ENCODE measurements around the gene TPRG1L. TPM values are rescaled to one million over a fixed set of nuclear protein-coding genes. Genes with fewer than 3 reads are reported as not detected.

TPRG1L gene
- total RNA-seq, 1 experiment from 2014 or later = 21.9 TPM

GRCh38 chr1:3609769-3610526 is 14.9 kb upstream of the TPRG1L start:
- H3K36me3 Mint-ChIP-seq (ENCODE audit: insufficient read depth, unreplicated experiment) = no peaks in the 10 kb centered on the region

GRCh38 chr1:3610527-3611169 is 14.2 kb upstream of the TPRG1L start:
- DNase-seq (ENCODE audit: unreplicated experiment) = no peak
- ChIA-PET POLR2A (no interaction called here), CTCF (no interaction called here)
- H3K4me1 Mint-ChIP-seq (ENCODE audit: insufficient read depth, unreplicated experiment) = peaks cover 11% of the 10 kb centered on the region
- no peaks in the 10 kb centered on the region for H3K27me3 Mint-ChIP-seq (ENCODE audit: insufficient read depth, unreplicated experiment)
- no TSS peak for BruUV-seq (replicated peaks)
- no peak overlapping the region for H3K4me3 Mint-ChIP-seq (ENCODE audit: unreplicated experiment)
- H3K27ac Mint-ChIP-seq (ENCODE audit: low read depth, unreplicated experiment) = no peak overlapping the region
- no peaks in the 10 kb centered on the region for H3K36me3 Mint-ChIP-seq (ENCODE audit: insufficient read depth, unreplicated experiment)
- no peak for TF ChIP-seq CTCF (IDR thresholded peaks at IDR 0.05; ENCODE audit: unreplicated experiment)
- intact Hi-C loops (cut with micrococcal nuclease) = no loop called here
- H3K9me3 Mint-ChIP-seq (ENCODE audit: unreplicated experiment) = no peaks in the 10 kb centered on the region

More at GRCh38 chr1:3609769-3610526, 14.9 kb upstream of the TPRG1L start:
- POLR2A ChIA-PET = no interaction called here
- DNase-seq (ENCODE audit: unreplicated experiment) = no peak
- BruUV-seq (replicated peaks) = no TSS peak
- no peaks in the 10 kb centered on the region for H3K9me3 Mint-ChIP-seq (ENCODE audit: unreplicated experiment)
- peaks cover 11% of the 10 kb centered on the region for H3K4me1 Mint-ChIP-seq (ENCODE audit: insufficient read depth, unreplicated experiment)
- intact Hi-C loops (cut with micrococcal nuclease) = no loop called here
- CTCF ChIA-PET = interaction anchor here (0.8 kb wide), 1 partner anchor 115 kb away, joined by 5 read pairs; no protein-coding TSS in a partner anchor
- H3K27me3 Mint-ChIP-seq (ENCODE audit: insufficient read depth, unreplicated experiment) = no peaks in the 10 kb centered on the region
- H3K4me3 Mint-ChIP-seq (ENCODE audit: unreplicated experiment) = no peak overlapping the region
- no peak for TF ChIP-seq CTCF (IDR thresholded peaks at IDR 0.05; ENCODE audit: unreplicated experiment)
- H3K27ac Mint-ChIP-seq (ENCODE audit: low read depth, unreplicated experiment) = no peak overlapping the region

- ChIA-PET POLR2A (no interaction called here), CTCF (interaction anchor here (0.6 kb wide), 2 partner anchors 10 to 107 kb away, joined by 3 read pairs; no protein-coding TSS in a partner anchor)
- DNase-seq (ENCODE audit: unreplicated experiment) = peak; percentile 16
- Mint-ChIP-seq H3K9me3 (ENCODE audit: unreplicated experiment) (no peaks in the 10 kb centered on the region), H3K36me3 (ENCODE audit: insufficient read depth, unreplicated experiment) (no peaks in the 10 kb centered on the region), H3K27me3 (ENCODE audit: insufficient read depth, unreplicated experiment) (no peaks in the 10 kb centered on the region), H3K4me3 (ENCODE audit: unreplicated experiment) (peak within 1 kb of the TSS; percentile 48), H3K27ac (ENCODE audit: low read depth, unreplicated experiment) (no peak within 1 kb of the TSS), H3K4me1 (ENCODE audit: insufficient read depth, unreplicated experiment) (peaks cover 11% of the 10 kb centered on the region)
- intact Hi-C loops (cut with micrococcal nuclease) = no loop called here
- TF ChIP-seq CTCF (IDR thresholded peaks at IDR 0.05; ENCODE audit: unreplicated experiment) = no peak
- no TSS peak for BruUV-seq (replicated peaks)
These were observed 13.4 kb upstream of the TPRG1L start, which contains the start of gene MEGF6 for GRCh38 chr1:3611170-3612019. Gene MEGF6, minus strand, starts transcription at chr1:3611508. Its CDS starts 240 bp downstream, at chr1:3611268.

GRCh38 chr1:3612123-3612522 is 12.7 kb upstream of the TPRG1L start:
- ChIA-PET CTCF (interaction anchor here (0.6 kb wide), 2 partner anchors 11 to 108 kb away, joined by 3 read pairs; no protein-coding TSS in a partner anchor), POLR2A (no interaction called here)
- TF ChIP-seq CTCF (IDR thresholded peaks at IDR 0.05; ENCODE audit: unreplicated experiment) = no peak
- Mint-ChIP-seq H3K36me3 (ENCODE audit: insufficient read depth, unreplicated experiment) (no peaks in the 10 kb centered on the region), H3K9me3 (ENCODE audit: unreplicated experiment) (no peaks in the 10 kb centered on the region), H3K27me3 (ENCODE audit: insufficient read depth, unreplicated experiment) (no peaks in the 10 kb centered on the region), H3K27ac (ENCODE audit: low read depth, unreplicated experiment) (no peak overlapping the region), H3K4me3 (ENCODE audit: unreplicated experiment) (no peak overlapping the region), H3K4me1 (ENCODE audit: insufficient read depth, unreplicated experiment) (peaks cover 11% of the 10 kb centered on the region)
- DNase-seq (ENCODE audit: unreplicated experiment) = no peak
- intact Hi-C loops (cut with micrococcal nuclease) = no loop called here
- no TSS peak for BruUV-seq (replicated peaks)

All from MCF 10A (cell line).